Measurements from ENCODE around the gene SHMT2.

DNA sequence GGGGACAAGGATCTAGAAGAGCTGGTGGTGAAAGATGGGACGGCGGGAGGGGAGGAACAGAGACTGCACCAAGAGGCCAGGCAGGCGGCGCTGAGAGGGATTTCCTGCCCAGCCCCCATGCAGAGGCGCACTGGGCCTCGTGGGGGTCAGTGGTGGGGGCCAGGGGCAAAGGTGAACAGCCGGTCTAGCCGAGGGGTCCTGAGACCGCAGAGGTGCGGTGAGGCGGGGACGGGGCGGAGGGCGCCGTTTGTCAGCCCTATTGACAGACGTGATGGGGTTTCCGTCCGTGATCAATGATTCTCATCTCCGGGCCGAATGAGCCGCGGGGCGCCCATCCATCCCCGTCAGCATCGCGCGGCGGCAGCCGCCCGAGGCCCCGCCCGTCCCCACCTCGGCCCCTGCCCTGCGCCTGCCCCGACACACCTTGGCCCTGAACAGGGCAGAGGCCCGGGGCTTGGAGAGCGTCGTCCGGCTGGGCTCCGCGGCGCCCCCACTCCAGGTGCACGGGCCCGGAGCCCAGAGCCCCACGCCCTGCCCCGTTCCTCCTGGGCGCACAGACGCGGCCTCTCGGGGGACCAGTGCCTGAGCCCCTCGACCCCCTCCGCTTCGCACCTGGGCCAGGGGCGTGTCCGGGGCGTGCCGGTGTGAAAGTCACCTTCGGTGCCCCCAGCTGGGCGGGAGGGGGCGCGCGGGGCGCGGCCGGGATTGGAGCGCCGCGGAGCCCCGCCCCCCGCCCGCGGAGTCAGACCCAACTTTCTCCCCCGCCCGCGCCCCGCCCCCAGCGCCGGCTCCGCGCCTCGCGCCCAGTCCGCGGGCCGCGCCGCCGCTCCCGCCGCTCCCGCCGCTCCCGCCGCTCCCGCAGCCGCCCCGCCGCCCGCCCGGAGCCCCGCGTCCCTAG, 13.2 kb upstream of the SHMT2 start, which contains the start of gene NXPH4:
- TF ChIP-seq, protein P1, sequence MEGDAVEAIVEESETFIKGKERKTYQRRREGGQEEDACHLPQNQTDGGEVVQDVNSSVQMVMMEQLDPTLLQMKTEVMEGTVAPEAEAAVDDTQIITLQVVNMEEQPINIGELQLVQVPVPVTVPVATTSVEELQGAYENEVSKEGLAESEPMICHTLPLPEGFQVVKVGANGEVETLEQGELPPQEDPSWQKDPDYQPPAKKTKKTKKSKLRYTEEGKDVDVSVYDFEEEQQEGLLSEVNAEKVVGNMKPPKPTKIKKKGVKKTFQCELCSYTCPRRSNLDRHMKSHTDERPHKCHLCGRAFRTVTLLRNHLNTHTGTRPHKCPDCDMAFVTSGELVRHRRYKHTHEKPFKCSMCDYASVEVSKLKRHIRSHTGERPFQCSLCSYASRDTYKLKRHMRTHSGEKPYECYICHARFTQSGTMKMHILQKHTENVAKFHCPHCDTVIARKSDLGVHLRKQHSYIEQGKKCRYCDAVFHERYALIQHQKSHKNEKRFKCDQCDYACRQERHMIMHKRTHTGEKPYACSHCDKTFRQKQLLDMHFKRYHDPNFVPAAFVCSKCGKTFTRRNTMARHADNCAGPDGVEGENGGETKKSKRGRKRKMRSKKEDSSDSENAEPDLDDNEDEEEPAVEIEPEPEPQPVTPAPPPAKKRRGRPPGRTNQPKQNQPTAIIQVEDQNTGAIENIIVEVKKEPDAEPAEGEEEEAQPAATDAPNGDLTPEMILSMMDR (IDR thresholded peaks at IDR 0.05): no peak
- TF ChIP-seq POLR2A (IDR thresholded peaks at IDR 0.05): no peak
- TF ChIP-seq POLR2AphosphoS5 (IDR thresholded peaks at IDR 0.05): no peak

Measured in prostate gland (tissue), 2 donors.